ENCODE results near the gene ABCB4.
"Not testable (repeated sequence)": the region's sequence is repeated elsewhere in the genome, so short reads cannot be mapped to it uniquely, and the experiment has no call there.

The ABCB4 gene

GRCh38 chr7:87463982-87464381 is 11.5 kb downstream of the ABCB4 start:
- Histone ChIP-seq H3K9me3 (ENCODE audit: insufficient read depth, low read depth, low read length) (no peaks in the 10 kb centered on the region), H4K20me1 (ENCODE audit: insufficient read depth, low read length, poor library complexity, severe bottlenecking) (no peaks in the 10 kb centered on the region), H3F3A (ENCODE audit: low read depth) (no peaks in the 10 kb centered on the region), H3K4me3 (ENCODE audit: low read length, poor library complexity, severe bottlenecking) (no peak overlapping the region), H3K36me3 (ENCODE audit: insufficient read depth, low read length) (no peaks in the 10 kb centered on the region), H2AFZ (ENCODE audit: low read length) (no peak overlapping the region), H3K9me2 (replicated peaks; ENCODE audit: low read depth, low read length) (no peaks in the 10 kb centered on the region), H3K79me2 (ENCODE audit: insufficient read depth, low read length) (no peaks in the 10 kb centered on the region), H3K4me2 (ENCODE audit: low read depth, low read length, poor library complexity, severe bottlenecking) (no peak overlapping the region), H3K27me3 (ENCODE audit: insufficient read depth, low read length, poor library complexity, severe bottlenecking) (no peaks in the 10 kb centered on the region), H3K4me1 (ENCODE audit: insufficient read depth, low read length, poor library complexity, severe bottlenecking) (no peaks in the 10 kb centered on the region), H3K9ac (ENCODE audit: low read depth, low read length, poor library complexity, severe bottlenecking) (no peak overlapping the region)
- no peak for TF ChIP-seq EZH2phosphoT487 (IDR thresholded peaks at IDR 0.05; ENCODE audit: borderline replicate concordance)
- TF ChIP-seq, protein P1, sequence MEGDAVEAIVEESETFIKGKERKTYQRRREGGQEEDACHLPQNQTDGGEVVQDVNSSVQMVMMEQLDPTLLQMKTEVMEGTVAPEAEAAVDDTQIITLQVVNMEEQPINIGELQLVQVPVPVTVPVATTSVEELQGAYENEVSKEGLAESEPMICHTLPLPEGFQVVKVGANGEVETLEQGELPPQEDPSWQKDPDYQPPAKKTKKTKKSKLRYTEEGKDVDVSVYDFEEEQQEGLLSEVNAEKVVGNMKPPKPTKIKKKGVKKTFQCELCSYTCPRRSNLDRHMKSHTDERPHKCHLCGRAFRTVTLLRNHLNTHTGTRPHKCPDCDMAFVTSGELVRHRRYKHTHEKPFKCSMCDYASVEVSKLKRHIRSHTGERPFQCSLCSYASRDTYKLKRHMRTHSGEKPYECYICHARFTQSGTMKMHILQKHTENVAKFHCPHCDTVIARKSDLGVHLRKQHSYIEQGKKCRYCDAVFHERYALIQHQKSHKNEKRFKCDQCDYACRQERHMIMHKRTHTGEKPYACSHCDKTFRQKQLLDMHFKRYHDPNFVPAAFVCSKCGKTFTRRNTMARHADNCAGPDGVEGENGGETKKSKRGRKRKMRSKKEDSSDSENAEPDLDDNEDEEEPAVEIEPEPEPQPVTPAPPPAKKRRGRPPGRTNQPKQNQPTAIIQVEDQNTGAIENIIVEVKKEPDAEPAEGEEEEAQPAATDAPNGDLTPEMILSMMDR (conservative IDR thresholded peaks at IDR 0.05; ENCODE audit: low read length) = no peak

- H3K4me3 ChIP-seq (ENCODE audit: low read length, poor library complexity, severe bottlenecking); H3K36me3 ChIP-seq (ENCODE audit: insufficient read depth, low read length); H3K27me3 ChIP-seq (ENCODE audit: insufficient read depth, low read length, poor library complexity, severe bottlenecking); H3K79me2 ChIP-seq (ENCODE audit: insufficient read depth, low read length); H4K20me1 ChIP-seq (ENCODE audit: insufficient read depth, low read length, poor library complexity, severe bottlenecking); H3K4me2 ChIP-seq (ENCODE audit: low read depth, low read length, poor library complexity, severe bottlenecking); H2AFZ ChIP-seq (ENCODE audit: low read length); H3K4me1 ChIP-seq (ENCODE audit: insufficient read depth, low read length, poor library complexity, severe bottlenecking); H3K9me3 ChIP-seq (ENCODE audit: insufficient read depth, low read depth, low read length); H3K9me2 ChIP-seq (replicated peaks; ENCODE audit: low read depth, low read length); H3F3A ChIP-seq (ENCODE audit: low read depth); H3K9ac ChIP-seq (ENCODE audit: low read depth, low read length, poor library complexity, severe bottlenecking): not testable (repeated sequence)
Measured at GRCh38 chr7:87460444-87460843, 15.0 kb downstream of the ABCB4 start.

GRCh38 chr7:87459941-87460340 is 15.5 kb downstream of the ABCB4 start:
- no peaks in the 10 kb centered on the region for H3K4me1 ChIP-seq (ENCODE audit: insufficient read depth, low read length, poor library complexity, severe bottlenecking)
- no peak overlapping the region for H3K4me3 ChIP-seq (ENCODE audit: low read length, poor library complexity, severe bottlenecking)
- H2AFZ ChIP-seq (ENCODE audit: low read length) = no peak overlapping the region
- H3K4me2 ChIP-seq (ENCODE audit: low read depth, low read length, poor library complexity, severe bottlenecking) = no peak overlapping the region
- no peak overlapping the region for H3K9ac ChIP-seq (ENCODE audit: low read depth, low read length, poor library complexity, severe bottlenecking)
- TF ChIP-seq EZH2phosphoT487 (IDR thresholded peaks at IDR 0.05; ENCODE audit: borderline replicate concordance) = no peak
- TF ChIP-seq, protein P1 (conservative IDR thresholded peaks at IDR 0.05; ENCODE audit: low read length) = no peak
- H3K9me2 ChIP-seq (replicated peaks; ENCODE audit: low read depth, low read length) = no peaks in the 10 kb centered on the region
- H3K79me2 ChIP-seq (ENCODE audit: insufficient read depth, low read length) = no peaks in the 10 kb centered on the region
- no peaks in the 10 kb centered on the region for H4K20me1 ChIP-seq (ENCODE audit: insufficient read depth, low read length, poor library complexity, severe bottlenecking)
- no peaks in the 10 kb centered on the region for H3F3A ChIP-seq (ENCODE audit: low read depth)
- H3K27me3 ChIP-seq (ENCODE audit: insufficient read depth, low read length, poor library complexity, severe bottlenecking) = no peaks in the 10 kb centered on the region
- no peaks in the 10 kb centered on the region for H3K36me3 ChIP-seq (ENCODE audit: insufficient read depth, low read length)
- H3K9me3 ChIP-seq (ENCODE audit: insufficient read depth, low read depth, low read length) = no peaks in the 10 kb centered on the region

GRCh38 chr7:87458148-87458547 is 17.3 kb downstream of the ABCB4 start:
- Histone ChIP-seq H3K36me3 (ENCODE audit: insufficient read depth, low read length) (no peaks in the 10 kb centered on the region), H3K27me3 (ENCODE audit: insufficient read depth, low read length, poor library complexity, severe bottlenecking) (no peaks in the 10 kb centered on the region), H3K9me3 (ENCODE audit: insufficient read depth, low read depth, low read length) (no peaks in the 10 kb centered on the region), H3K4me1 (ENCODE audit: insufficient read depth, low read length, poor library complexity, severe bottlenecking) (no peaks in the 10 kb centered on the region), H3K9me2 (replicated peaks; ENCODE audit: low read depth, low read length) (no peaks in the 10 kb centered on the region), H3K4me3 (ENCODE audit: low read length, poor library complexity, severe bottlenecking) (no peak overlapping the region), H3K79me2 (ENCODE audit: insufficient read depth, low read length) (no peaks in the 10 kb centered on the region), H4K20me1 (ENCODE audit: insufficient read depth, low read length, poor library complexity, severe bottlenecking) (no peaks in the 10 kb centered on the region), H2AFZ (ENCODE audit: low read length) (no peak overlapping the region), H3F3A (ENCODE audit: low read depth) (no peaks in the 10 kb centered on the region), H3K4me2 (ENCODE audit: low read depth, low read length, poor library complexity, severe bottlenecking) (no peak overlapping the region), H3K9ac (ENCODE audit: low read depth, low read length, poor library complexity, severe bottlenecking) (no peak overlapping the region)
- TF ChIP-seq EZH2phosphoT487 (IDR thresholded peaks at IDR 0.05; ENCODE audit: borderline replicate concordance) = no peak
